Measurements from ENCODE around the gene CBS.
"Not testable (repeated sequence)": the region's sequence is repeated elsewhere in the genome, so short reads cannot be mapped to it uniquely, and the experiment has no call there.

Gene CBS

GRCh38 chr21:43025636-43026180 is 49.9 kb downstream of the CBS start:
- DNase-seq (ENCODE audit: low read depth, low spot score): no peak

GRCh38 chr21:43024439-43025136 is 51.0 kb downstream of the CBS start:
- DNase-seq (ENCODE audit: low read depth, low spot score): no peak

- no peak for DNase-seq (ENCODE audit: low read depth, low spot score)
Measured at GRCh38 chr21:43023175-43023574, 52.5 kb downstream of the CBS start.

- no peak for DNase-seq (ENCODE audit: low read depth, low spot score)
Measured at GRCh38 chr21:43021756-43022600, 53.7 kb downstream of the CBS start.

GRCh38 chr21:43021191-43021590 is 54.4 kb downstream of the CBS start:
- DNase-seq (ENCODE audit: low read depth, low spot score): no peak

- no peak for DNase-seq (ENCODE audit: low read depth, low spot score)
Measured at GRCh38 chr21:43020771-43021170, 54.9 kb downstream of the CBS start.

- no peak for DNase-seq (ENCODE audit: low read depth, low spot score)
Measured at GRCh38 chr21:43020177-43020576, 55.5 kb downstream of the CBS start.

GRCh38 chr21:43018519-43018918 is 57.1 kb downstream of the CBS start:
- no peak for DNase-seq (ENCODE audit: low read depth, low spot score)

GRCh38 chr21:43016728-43017127 is 58.9 kb downstream of the CBS start:
- DNase-seq (ENCODE audit: low read depth, low spot score): no peak

- DNase-seq (ENCODE audit: low read depth, low spot score): no peak
Measured at GRCh38 chr21:43015906-43016540, 59.6 kb downstream of the CBS start.

- no peak for DNase-seq (ENCODE audit: low read depth, low spot score)
Measured at GRCh38 chr21:43012596-43012995, 63.0 kb downstream of the CBS start.

GRCh38 chr21:43006874-43007208 is 68.8 kb downstream of the CBS start:
- no peak for DNase-seq (ENCODE audit: low read depth, low spot score)

GRCh38 chr21:43006051-43006873 is 69.4 kb downstream of the CBS start:
- DNase-seq (ENCODE audit: low read depth, low spot score): not testable (repeated sequence)

- no peak for DNase-seq (ENCODE audit: low read depth, low spot score)
Measured at GRCh38 chr21:43005635-43006034, 70.0 kb downstream of the CBS start.

- DNase-seq (ENCODE audit: low read depth, low spot score): no peak
Measured at GRCh38 chr21:43004926-43005325, 70.7 kb downstream of the CBS start.
